Measurements from ENCODE around the gene CHMP4A. TPM values are rescaled to one million over a fixed set of nuclear protein-coding genes. Genes with fewer than 3 reads are reported as not detected.

The CHMP4A gene
- total RNA-seq, 4 donors from 2014 or later = 54.1 to 114 (median 82.3) TPM

DNA sequence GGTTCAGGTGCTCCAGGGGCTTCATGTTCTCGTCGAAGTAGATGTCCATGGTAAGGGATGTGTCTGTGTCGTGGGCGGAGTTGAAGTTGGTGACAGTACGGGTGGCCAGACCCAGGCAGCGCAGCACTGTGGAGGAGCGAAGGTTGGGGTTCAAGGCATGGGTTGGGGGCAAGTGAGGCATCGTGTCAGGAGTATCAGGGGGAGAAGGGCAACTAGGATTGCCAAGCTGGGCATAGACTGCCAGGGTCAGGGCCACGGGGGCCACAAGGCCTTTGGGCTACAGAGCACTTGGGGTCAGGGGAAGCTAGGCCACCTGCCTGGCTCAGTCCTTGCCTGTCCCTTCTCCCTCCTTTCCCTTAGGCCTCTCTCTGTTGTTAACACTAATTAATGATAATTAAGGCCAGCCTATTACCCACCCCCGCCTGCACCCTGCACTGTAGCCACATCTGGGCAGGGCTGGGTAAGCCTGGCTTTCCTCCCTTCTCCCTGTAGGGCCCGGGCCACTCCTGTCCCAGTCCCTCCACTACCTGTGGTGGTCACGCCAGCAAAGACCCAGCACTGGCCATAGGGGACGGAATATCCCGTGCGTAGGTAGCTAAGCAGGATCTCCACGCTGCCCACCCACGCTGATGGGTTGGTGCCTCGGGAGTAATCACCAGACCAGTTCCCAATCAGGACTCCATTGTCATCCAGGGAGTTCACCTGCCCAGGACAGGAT is 45.4 kb upstream of the CHMP4A start:
- TF ChIP-seq CTCF (IDR thresholded peaks at IDR 0.05; ENCODE audit: low read depth) = no peak

DNA sequence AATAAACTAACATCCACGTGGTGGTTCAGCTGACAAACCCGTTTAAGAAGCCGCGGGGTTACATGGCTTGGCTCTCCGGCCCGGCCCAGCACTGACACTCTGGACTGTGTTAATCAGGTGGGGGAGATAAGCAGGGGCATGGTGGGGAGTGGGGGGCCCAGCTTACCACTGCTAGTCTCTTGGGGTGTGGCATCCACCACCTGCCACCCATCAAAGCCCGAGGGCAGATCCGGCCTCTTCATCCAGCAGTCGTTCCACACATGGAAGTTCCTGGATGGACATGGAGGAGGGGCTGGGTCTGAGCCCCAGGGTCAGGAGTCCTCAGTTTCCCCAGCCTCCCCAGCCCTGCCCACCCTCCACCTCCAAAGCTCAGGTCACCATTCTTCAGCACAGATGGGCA is 44.8 kb upstream of the CHMP4A start:
- TF ChIP-seq CTCF (IDR thresholded peaks at IDR 0.05; ENCODE audit: low read depth) = no peak

DNA sequence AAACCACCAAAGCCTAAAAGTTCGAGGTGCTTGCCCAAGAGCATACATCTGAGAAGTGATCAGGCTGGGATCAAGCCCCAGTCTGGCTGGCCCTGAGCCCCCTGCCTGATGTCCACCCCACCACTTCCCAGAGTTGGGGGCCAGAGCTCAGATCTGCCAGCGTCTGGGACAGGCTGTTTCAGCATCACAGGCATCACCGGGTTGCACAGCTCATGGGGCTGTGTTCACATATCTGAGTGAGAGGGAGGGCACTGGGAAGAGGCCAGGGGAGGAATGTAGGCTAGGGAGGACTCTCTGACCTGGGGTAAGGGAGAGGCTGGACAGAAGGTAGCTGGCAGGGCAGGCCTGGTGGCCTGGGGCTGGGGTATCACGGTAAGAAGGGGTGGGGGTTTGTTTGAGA is 43.7 kb upstream of the CHMP4A start:
- TF ChIP-seq CTCF (IDR thresholded peaks at IDR 0.05; ENCODE audit: low read depth) = no peak

GRCh38 chr14:24255931-24256711 is 42.8 kb upstream of the CHMP4A start:
- TF ChIP-seq CTCF (IDR thresholded peaks at IDR 0.05; ENCODE audit: low read depth) = no peak

- TF ChIP-seq CTCF (IDR thresholded peaks at IDR 0.05; ENCODE audit: low read depth) = no peak
Measured at GRCh38 chr14:24255438-24255837, 42.1 kb upstream of the CHMP4A start.

- no peak for TF ChIP-seq CTCF (IDR thresholded peaks at IDR 0.05; ENCODE audit: low read depth)
Measured at GRCh38 chr14:24254630-24255392, 41.5 kb upstream of the CHMP4A start.

DNA sequence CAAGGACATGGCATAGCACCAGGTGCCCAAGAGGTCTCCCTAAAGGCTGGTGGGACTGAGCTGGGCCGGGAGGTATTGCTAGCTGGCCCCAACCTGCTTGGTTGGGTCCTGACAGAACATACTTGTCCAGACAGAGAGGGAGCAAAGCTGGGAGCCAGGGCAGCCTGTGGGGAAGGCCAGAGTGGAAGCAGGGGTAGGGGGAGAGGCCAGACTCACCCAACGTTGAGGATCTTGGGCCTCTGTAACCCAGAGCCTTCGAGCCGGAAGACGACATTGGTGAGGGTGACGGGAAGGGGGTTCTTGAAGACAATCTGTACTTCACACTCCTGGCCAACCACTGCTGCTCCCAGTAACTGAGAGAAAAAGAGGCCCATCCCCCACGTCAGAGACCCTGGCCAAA is 40.6 kb upstream of the CHMP4A start:
- TF ChIP-seq CTCF (IDR thresholded peaks at IDR 0.05; ENCODE audit: low read depth) = no peak

Data from subcutaneous adipose tissue (tissue), 4 donors.